K562 (cell line): ENCODE data around the gene MTIF3. TPM values are rescaled to one million over a fixed set of nuclear protein-coding genes. Genes with fewer than 3 reads are reported as not detected.
A peak's percentile ranks its signal among the peaks of the same experiment; 100 is the strongest.

Experiments used
- BDP1 ChIP-seq: IDR thresholded peaks from 3 replicates; pipeline ENCODE4 v1.6.1; 2011; ENCODE audit not compliant: insufficient read length, insufficient read depth
- CBX1 ChIP-seq: sonication (generic); IDR thresholded peaks from 2 replicates; pipeline ENCODE4 v1.6.1; 2016; ENCODE audit warnings: antibody characterized with exemption, low read depth, mild to moderate bottlenecking
- CSDE1 ChIP-seq, 2 experiments: fragments of 450-650 bp; IDR thresholded peaks; 2 replicates each; pipeline ENCODE4 v1.6.1; 2016; ENCODE audit warnings: mild to moderate bottlenecking in 1 of 2
- ETV5 ChIP-seq: sonication (generic); formaldehyde crosslinking; IDR thresholded peaks from 2 replicates; pipeline ENCODE4 v1.4.0; 2020; ENCODE audit warnings: low read depth, mild to moderate bottlenecking, missing genetic modification reagents
- GABPA ChIP-seq: fragments of 200-800 bp; sonication (Bioruptor generic); conservative IDR thresholded peaks from 2 replicates; pipeline ENCODE4 v1.6.1; 2016; ENCODE audit warnings: low read depth, missing genetic modification characterization, missing compliant biosample characterization
- HDGF ChIP-seq: fragments of 450-650 bp; IDR thresholded peaks from 2 replicates; pipeline ENCODE4 v1.6.1; 2016
- IRF2 ChIP-seq: sonication (generic); formaldehyde crosslinking; IDR thresholded peaks from 2 replicates; pipeline ENCODE4 v1.8.1; 2022; ENCODE audit warnings: mild to moderate bottlenecking, missing genetic modification reagents
- L3MBTL2 ChIP-seq: fragments of 450-650 bp; IDR thresholded peaks from 2 replicates; pipeline ENCODE4 v1.6.1; 2016; ENCODE audit warnings: mild to moderate bottlenecking, moderate library complexity
- MBD2 ChIP-seq: sonication (generic); IDR thresholded peaks from 2 replicates; pipeline ENCODE4 v1.6.1; 2016; ENCODE audit warnings: low read depth, borderline replicate concordance
- MTA3 ChIP-seq: fragments of 450-650 bp; formaldehyde crosslinking; IDR thresholded peaks from 2 replicates; pipeline ENCODE4 v1.6.1; 2017; ENCODE audit warnings: mild to moderate bottlenecking, borderline replicate concordance
- NR1H2 ChIP-seq: sonication (generic); formaldehyde crosslinking; IDR thresholded peaks from 2 replicates; pipeline ENCODE4 v1.4.0; 2020; ENCODE audit warnings: mild to moderate bottlenecking, missing genetic modification reagents
- NR2C1 ChIP-seq, 2 experiments: fragments of 450-650 bp; IDR thresholded peaks; 2 replicates each; pipeline ENCODE4 v1.6.1; 2017; ENCODE audit warnings: mild to moderate bottlenecking in 2 of 2, antibody characterized with exemption in 1 of 2, inconsistent platforms in 1 of 2, missing compliant biosample characterization in 1 of 2, missing genetic modification characterization in 1 of 2
- PTRF ChIP-seq: fragments of 450-650 bp; IDR thresholded peaks from 2 replicates; pipeline ENCODE4 v1.6.1; 2016; ENCODE audit warnings: mild to moderate bottlenecking, missing genetic modification characterization, missing compliant biosample characterization
- RB1 ChIP-seq: fragments of 450-650 bp; IDR thresholded peaks from 2 replicates; pipeline ENCODE4 v1.6.1; 2017; ENCODE audit warnings: low read depth, mild to moderate bottlenecking
- SMARCC2 ChIP-seq: fragments of 450-650 bp; IDR thresholded peaks from 2 replicates; pipeline ENCODE4 v1.6.1; 2017; ENCODE audit warnings: antibody characterized with exemption, moderate library complexity, mild to moderate bottlenecking, low read depth
- ZBTB1 ChIP-seq: sonication (generic); formaldehyde crosslinking; IDR thresholded peaks from 2 replicates; pipeline ENCODE4 v1.8.1; 2023; ENCODE audit warnings: missing genetic modification reagents, low read depth, mild to moderate bottlenecking, borderline replicate concordance
- ZNF12 ChIP-seq: sonication (generic); formaldehyde crosslinking; IDR thresholded peaks from 2 replicates; pipeline ENCODE4 v1.4.0; 2020; ENCODE audit warnings: mild to moderate bottlenecking, missing genetic modification reagents
- ZNF282 ChIP-seq: sonication (generic); formaldehyde crosslinking; IDR thresholded peaks from 2 replicates; pipeline ENCODE4 v1.8.1; 2023; ENCODE audit warnings: missing genetic modification reagents
- ZNF551 ChIP-seq: fragments of 250-450 bp; sonication (Bioruptor Pico); IDR thresholded peaks from 2 replicates; pipeline ENCODE4 v1.5.0; 2021; ENCODE audit warnings: mild to moderate bottlenecking, moderate library complexity
- ZNF586 ChIP-seq: fragments of 450-650 bp; formaldehyde crosslinking; conservative IDR thresholded peaks from 2 replicates; pipeline ENCODE4 v1.4.0; 2020; ENCODE audit warnings: mild to moderate bottlenecking, moderate library complexity
- ZSCAN32 ChIP-seq: fragments of 450-650 bp; formaldehyde crosslinking; IDR thresholded peaks from 2 replicates; pipeline ENCODE4 v1.4.0; 2020; ENCODE audit warnings: mild to moderate bottlenecking, moderate library complexity
- polyA plus RNA-seq, 8 experiments: library from polyadenylated mRNA; depleted of rRNA in 4 of 8; stranded (reverse) in 5 of 8; unstranded in 3 of 8; fragments of >200 nt; fragmentation: Nextera tagmentation in 2 of 8; fragmentation: Illumina TruSeq in 1 of 8; extraction: Ambion mirVana in 2 of 8; extraction: Trizol in 1 of 8; gene quantifications; 2 replicates each; pipeline versions ENCODE4 v1.2.1 to v1.2.3, GENCODE V29; 2011 to 2014; ENCODE audit warnings: inconsistent platforms in 1 of 8, missing spikeins in 1 of 8
- total RNA-seq, 7 experiments: library from RNA; depleted of rRNA in 6 of 7; stranded (reverse); fragments of >200 nt in 6 of 7; fragmentation: Illumina TruSeq in 2 of 7; extraction: Trizol in 2 of 7; gene quantifications; 2 replicates each; pipeline versions ENCODE4 v1.2.1 to v1.2.3, GENCODE V29; 2011 to 2021; ENCODE audit warnings: low replicate concordance in 1 of 7
- TF ChIP-seq, protein P1 (sequence below), 2 experiments: fragments of 450-650 bp; IDR thresholded peaks; 2 replicates each; pipeline ENCODE4 v1.6.1; 2016
- TF ChIP-seq, protein P2 (sequence below): fragments of 250-450 bp; sonication (Bioruptor Pico); IDR thresholded peaks from 2 replicates; pipeline ENCODE4 v1.5.0; 2021; ENCODE audit warnings: mild to moderate bottlenecking, moderate library complexity

MTIF3 gene
- total and polyA plus RNA-seq, 9 of the 15 experiments (the other 6 are each of a cell fraction or from before 2014, with no cell fraction given) = 23.5 to 73.6 (median 45.2) TPM

DNA sequence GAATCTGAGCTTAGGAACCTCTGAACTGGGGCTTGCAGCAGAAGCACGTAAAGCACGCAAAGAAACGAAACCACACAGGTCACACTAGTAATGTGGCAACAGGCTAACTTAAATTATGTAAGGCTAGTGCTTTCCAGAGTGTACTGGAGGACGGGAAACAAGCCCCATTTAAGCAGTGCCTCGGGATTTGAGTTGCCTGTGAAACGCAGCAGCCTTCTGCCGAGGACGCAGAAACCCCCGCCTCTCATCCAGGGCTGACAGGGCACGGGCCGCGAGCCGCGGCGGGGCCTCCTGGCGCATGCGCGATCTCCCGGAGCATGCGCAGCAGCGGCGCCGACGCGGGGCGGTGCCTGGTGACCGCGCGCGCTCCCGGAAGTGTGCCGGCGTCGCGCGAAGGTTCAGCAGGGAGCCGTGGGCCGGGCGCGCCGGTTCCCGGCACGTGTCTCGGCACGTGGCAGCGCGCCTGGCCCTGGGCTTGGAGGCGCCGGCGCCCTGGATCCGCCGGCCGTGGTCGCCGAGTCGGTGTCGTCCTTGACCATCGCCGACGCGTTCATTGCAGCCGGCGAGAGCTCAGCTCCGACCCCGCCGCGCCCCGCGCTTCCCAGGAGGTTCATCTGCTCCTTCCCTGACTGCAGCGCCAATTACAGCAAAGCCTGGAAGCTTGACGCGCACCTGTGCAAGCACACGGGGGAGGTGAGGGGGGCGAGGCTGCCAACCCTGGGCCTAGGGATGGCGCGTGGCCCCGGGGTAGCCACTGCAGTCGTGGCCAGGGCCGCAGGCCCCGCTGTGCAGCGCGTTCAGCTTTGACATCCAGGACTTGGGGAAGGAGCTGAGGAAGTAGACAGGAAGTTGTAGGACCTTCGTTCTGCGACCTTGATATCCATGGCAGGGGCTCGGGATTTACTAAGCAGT lies 25.9 kb downstream of the MTIF3 start, which contains the start of gene GTF3A (continued):
- TF ChIP-seq NR1H2 (CRISPR knock-in tag) (no peak), MBD2 (no peak; the same call in 1 of the 2 replicates), IRF2 (CRISPR knock-in tag) (peak; percentile 43; the same call in 1 of the 2 replicates), ZNF586 (CRISPR knock-in tag) (no peak), RB1 (peak; percentile 74), ZSCAN32 (no peak), GABPA (tag) (peak; percentile 77), SMARCC2 (no peak), ZNF551 (no peak), BDP1 (no peak), NR2C1 (IDR thresholded peaks at IDR 0.05) (no peak), NR2C1 (tag; IDR thresholded peaks at IDR 0.05) (no peak), ZBTB1 (CRISPR knock-in tag) (no peak), CSDE1 (IDR thresholded peaks at IDR 0.05) (no peak), HDGF (no peak), ZNF12 (CRISPR knock-in tag) (0 out of 2 replicates have a peak, but pooled peaks have one; percentile 25), CBX1 (no peak), L3MBTL2 (peak; percentile 97), PTRF (tag) (no peak), ZNF282 (peak; percentile 54; the same call in 1 of the 2 replicates), ETV5 (peak; percentile 40; the same call in 1 of the 2 replicates), MTA3 (no peak)
- TF ChIP-seq, protein P1, sequence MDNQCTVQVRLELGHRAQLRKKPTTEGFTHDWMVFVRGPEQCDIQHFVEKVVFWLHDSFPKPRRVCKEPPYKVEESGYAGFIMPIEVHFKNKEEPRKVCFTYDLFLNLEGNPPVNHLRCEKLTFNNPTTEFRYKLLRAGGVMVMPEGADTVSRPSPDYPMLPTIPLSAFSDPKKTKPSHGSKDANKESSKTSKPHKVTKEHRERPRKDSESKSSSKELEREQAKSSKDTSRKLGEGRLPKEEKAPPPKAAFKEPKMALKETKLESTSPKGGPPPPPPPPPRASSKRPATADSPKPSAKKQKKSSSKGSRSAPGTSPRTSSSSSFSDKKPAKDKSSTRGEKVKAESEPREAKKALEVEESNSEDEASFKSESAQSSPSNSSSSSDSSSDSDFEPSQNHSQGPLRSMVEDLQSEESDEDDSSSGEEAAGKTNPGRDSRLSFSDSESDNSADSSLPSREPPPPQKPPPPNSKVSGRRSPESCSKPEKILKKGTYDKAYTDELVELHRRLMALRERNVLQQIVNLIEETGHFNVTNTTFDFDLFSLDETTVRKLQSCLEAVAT (IDR thresholded peaks at IDR 0.05) = no peak; a peak in 1 of 4 replicates
- TF ChIP-seq, protein P2, sequence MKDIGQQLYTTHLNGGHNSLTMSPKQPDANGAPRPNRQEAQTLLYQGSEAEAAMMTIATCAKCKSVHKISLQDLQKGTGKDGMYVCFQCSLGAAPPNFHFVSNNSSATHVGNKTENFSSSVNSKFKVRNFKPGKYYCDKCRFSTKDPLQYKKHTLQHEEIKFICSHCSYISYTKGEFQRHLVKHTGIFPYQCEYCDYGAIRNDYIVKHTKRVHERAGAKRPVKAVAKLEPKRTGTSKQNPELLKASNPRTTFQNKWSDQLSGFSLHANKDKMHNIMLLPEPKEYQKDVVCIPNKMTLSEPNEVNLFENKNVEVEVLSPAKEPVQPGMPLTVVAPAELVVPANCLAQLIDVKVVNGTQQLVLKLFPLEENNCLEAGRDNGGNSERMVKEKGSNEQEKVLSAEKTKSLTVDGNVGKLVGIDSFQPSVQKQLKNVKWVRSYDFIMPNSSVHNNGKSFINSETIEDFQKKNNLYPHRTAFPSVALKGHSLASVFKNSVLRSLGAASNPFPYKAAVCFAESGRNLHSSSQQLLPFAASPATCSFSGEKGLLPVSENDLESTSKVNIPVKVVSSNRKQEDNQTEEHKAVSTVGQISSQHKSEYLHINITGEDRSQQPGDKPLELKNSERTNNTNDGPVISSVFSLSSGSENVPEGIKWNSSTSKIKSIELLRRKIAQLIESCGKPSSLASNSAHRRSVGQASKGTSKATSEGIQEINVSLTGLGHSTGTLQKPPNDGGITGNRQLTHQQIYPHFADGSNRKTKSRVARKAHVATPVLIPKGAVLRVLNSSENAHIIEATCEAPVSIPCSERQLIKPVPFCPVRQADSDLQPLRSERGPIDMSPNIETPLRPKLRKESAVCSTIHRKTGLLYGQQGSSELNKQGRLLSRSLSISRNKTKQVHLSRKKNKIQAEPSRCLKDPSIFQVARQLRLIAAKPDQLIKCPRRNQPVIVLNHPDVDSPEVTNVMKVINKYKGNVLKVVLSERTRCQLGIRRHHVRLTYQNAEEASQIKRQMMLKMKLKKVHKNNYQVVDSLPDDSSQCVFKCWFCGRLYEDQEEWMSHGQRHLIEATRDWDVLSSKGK (CRISPR knock-in tag) = no peak
